ENCODE measurements around the gene CGAS.

CGAS gene

DNA sequence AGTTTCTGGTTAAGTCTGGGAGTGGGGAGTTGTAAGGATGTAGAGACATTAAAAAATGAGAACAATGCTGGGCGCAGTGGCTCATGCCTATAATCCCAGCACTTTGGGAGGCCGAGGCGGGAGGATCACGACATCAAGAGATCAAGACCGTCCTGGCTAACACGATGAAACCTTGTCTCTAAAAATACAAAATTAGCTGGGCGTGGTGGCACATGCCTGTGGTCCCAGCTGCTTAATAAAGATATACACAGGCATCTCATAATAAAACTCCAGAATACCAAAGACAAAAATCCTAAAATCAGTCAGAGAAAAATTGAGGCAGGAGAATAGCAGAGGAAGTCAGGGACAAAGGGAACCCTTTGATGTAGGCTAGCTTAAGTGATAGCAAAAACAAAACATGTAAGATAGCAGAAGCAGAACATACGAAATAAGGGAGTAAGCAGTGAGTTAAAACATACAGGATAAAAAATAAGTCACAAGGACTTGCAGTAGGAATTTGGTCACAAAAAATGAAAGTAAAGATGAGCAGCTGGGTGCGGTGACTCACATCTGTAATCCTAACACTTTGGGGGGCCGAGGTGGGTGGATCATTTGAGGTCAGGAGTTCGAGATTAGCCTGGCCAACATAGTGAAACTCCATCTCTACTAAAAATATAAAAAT, 33.9 kb downstream of the CGAS start:
- no peak overlapping the region for H3K4me3 ChIP-seq (ENCODE audit: low read depth in 1 of 2, low read length in 1 of 2)
- H3K27me3 ChIP-seq, result no peaks in the 10 kb centered on the region
- peaks cover 21 to 23% of the 10 kb centered on the region in 2 experiments for H3K4me1 ChIP-seq (ENCODE audit: control insufficient read depth in 1 of 2, insufficient read depth in 1 of 2, low read depth in 1 of 2, low read length in 1 of 2)
- no peak overlapping the region for H3K27ac ChIP-seq
- H3K9me3 ChIP-seq, result no peaks in the 10 kb centered on the region
- TF ChIP-seq, protein P1, sequence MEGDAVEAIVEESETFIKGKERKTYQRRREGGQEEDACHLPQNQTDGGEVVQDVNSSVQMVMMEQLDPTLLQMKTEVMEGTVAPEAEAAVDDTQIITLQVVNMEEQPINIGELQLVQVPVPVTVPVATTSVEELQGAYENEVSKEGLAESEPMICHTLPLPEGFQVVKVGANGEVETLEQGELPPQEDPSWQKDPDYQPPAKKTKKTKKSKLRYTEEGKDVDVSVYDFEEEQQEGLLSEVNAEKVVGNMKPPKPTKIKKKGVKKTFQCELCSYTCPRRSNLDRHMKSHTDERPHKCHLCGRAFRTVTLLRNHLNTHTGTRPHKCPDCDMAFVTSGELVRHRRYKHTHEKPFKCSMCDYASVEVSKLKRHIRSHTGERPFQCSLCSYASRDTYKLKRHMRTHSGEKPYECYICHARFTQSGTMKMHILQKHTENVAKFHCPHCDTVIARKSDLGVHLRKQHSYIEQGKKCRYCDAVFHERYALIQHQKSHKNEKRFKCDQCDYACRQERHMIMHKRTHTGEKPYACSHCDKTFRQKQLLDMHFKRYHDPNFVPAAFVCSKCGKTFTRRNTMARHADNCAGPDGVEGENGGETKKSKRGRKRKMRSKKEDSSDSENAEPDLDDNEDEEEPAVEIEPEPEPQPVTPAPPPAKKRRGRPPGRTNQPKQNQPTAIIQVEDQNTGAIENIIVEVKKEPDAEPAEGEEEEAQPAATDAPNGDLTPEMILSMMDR (IDR thresholded peaks at IDR 0.05), result no peak
- peaks cover 47% of the 10 kb centered on the region for H3K36me3 ChIP-seq

DNA sequence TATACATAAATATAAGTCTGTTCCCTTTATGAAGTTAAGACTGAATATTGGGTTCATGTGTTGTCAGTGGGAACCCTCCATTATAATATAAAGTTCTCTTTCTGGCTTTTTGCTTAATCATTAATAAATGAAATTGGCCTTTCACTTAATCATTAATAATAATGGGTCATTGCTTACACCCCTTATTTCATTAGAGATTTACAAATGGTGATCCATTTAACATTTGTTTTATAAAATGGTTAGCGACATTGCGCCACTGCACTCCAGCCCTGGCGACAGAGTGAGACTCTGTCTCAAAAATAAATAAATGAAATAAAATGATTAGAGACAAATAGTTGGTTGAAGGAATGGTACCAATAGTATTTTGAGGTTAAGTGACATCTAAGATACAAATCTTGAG, 39.0 kb downstream of the CGAS start:
- Histone ChIP-seq H3K27ac (no peak overlapping the region), H3K4me3 (ENCODE audit: low read depth in 1 of 2, low read length in 1 of 2) (no peak overlapping the region), H3K27me3 (no peaks in the 10 kb centered on the region), H3K36me3 (peaks cover 24% of the 10 kb centered on the region), H3K4me1 (ENCODE audit: control insufficient read depth in 1 of 2, insufficient read depth in 1 of 2, low read depth in 1 of 2, low read length in 1 of 2) (no peaks in the 10 kb centered on the region), H3K9me3 (no peaks in the 10 kb centered on the region)
- TF ChIP-seq, protein P1 (IDR thresholded peaks at IDR 0.05), result no peak

DNA sequence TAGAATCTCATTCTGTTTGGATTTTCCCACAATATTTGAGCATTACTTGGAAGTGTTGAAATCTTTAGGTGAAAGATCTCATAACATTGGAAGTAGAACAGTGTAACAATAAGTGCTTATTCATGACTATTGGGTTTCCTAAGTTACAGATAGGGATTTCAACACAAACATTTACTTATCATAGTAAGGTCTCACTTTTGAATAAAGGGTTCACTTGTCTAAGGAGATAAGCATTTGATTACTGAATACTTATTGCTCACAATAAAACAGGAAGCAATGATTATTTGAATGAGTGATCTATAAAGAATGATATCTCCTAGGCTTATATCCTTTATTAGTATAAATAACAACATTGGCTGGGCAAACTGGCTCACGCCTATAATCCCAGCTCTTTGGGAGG, 42.7 kb downstream of the CGAS start:
- TF ChIP-seq, protein P1 (IDR thresholded peaks at IDR 0.05), result no peak
- Histone ChIP-seq H3K9me3 (no peaks in the 10 kb centered on the region), H3K36me3 (peaks cover under 1% of the 10 kb centered on the region), H3K4me3 (ENCODE audit: low read depth in 1 of 2, low read length in 1 of 2) (no peak overlapping the region), H3K27ac (no peak overlapping the region), H3K4me1 (ENCODE audit: control insufficient read depth in 1 of 2, insufficient read depth in 1 of 2, low read depth in 1 of 2, low read length in 1 of 2) (no peaks in the 10 kb centered on the region), H3K27me3 (no peaks in the 10 kb centered on the region)

DNA sequence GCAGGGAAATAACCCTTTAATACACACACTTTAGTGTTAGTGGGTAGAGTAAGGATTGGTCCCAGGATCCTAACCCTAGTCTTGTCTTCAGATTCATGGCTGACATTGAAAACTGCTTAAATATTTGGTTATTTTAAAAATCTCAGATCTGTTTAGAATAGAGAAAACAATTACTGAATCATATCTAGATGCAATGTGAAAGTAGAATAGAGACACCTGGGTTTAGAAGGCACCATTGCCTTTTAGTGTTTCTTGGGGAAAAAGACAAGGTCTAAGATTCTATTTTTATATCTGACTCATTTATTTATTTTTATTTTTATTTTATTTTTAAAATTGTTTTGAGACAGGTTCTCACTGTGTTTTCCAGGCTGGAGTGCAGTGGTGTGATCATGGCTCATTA, 51.4 kb downstream of the CGAS start:
- Histone ChIP-seq H3K36me3 (no peaks in the 10 kb centered on the region), H3K4me3 (ENCODE audit: low read depth in 1 of 2, low read length in 1 of 2) (no peak overlapping the region), H3K9me3 (no peaks in the 10 kb centered on the region), H3K4me1 (ENCODE audit: control insufficient read depth in 1 of 2, insufficient read depth in 1 of 2, low read depth in 1 of 2, low read length in 1 of 2) (no peaks in the 10 kb centered on the region), H3K27ac (no peak overlapping the region), H3K27me3 (no peaks in the 10 kb centered on the region)
- TF ChIP-seq, protein P1 (IDR thresholded peaks at IDR 0.05), result no peak

DNA sequence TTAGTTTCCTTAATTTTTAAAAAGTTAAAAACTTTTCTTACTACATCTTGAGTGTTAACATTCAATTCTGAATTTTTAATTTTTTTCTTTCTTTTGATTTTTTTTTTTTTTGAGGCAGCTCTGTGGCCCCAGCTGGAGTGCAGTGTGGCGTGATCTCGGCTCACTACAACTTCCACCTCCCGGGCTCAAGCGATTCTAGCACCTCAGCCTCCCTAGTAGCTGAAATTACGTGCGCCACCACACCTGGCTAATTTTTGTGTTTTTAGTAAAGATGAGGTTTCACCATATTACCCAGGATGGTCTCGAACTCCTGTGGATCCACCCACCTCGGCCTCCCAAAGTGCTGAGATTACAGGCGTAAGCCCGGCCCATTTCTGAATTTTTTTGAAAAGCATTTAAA, 56.2 kb downstream of the CGAS start:
- no peaks in the 10 kb centered on the region for H3K36me3 ChIP-seq
- H3K9me3 ChIP-seq, result no peaks in the 10 kb centered on the region
- no peaks in the 10 kb centered on the region for H3K4me1 ChIP-seq (ENCODE audit: control insufficient read depth in 1 of 2, insufficient read depth in 1 of 2, low read depth in 1 of 2, low read length in 1 of 2)
- H3K4me3 ChIP-seq (ENCODE audit: low read depth in 1 of 2, low read length in 1 of 2), result no peak overlapping the region
- TF ChIP-seq, protein P1 (IDR thresholded peaks at IDR 0.05), result no peak
- H3K27ac ChIP-seq, result no peak overlapping the region
- no peaks in the 10 kb centered on the region for H3K27me3 ChIP-seq

All from neutrophil (primary cell).